Pancreas (tissue), 10 donors: ENCODE results near the gene ME3. TPM values are rescaled to one million over a fixed set of nuclear protein-coding genes. Genes with fewer than 3 reads are reported as not detected.

Source experiments
- ATAC-seq, 4 donors: fragments of 200-7000 bp; cut with Tn5 transposase; one replicate each; pipeline versions ENCODE4 v1.8.0 to v1.9.1; 2020; ENCODE audit warnings: mild to moderate bottlenecking in 4 of 4, moderate library complexity in 4 of 4
- DNase-seq, 6 donors: peaks; one replicate each; pipeline ENCODE4 v3.0.0-alpha.2; 2020
- FAIRE-seq: peaks from 2 replicates; lab custom pipeline; 2012; peaks lifted over from hg19 to GRCh38; lab: Jason Lieb, UNC
- H3K27ac ChIP-seq, 4 donors: fragments of 200-600 bp; sonication (generic); 1 replicate in 3 of 4; 2 replicates in 1 of 4; pipeline versions ENCODE4 v1.5.0 to v1.8.0; 2020
- H3K27me3 ChIP-seq, 4 donors: fragments of 200-600 bp; one replicate each; pipeline ENCODE4 v1.8.0; 2021
- H3K36me3 ChIP-seq, 3 donors: fragments of 200-600 bp; sonication (generic) in 1 of 3; one replicate each; pipeline versions ENCODE4 v1.5.0 to v1.8.0; 2020 to 2021
- H3K4me1 ChIP-seq, 3 donors: fragments of 200-600 bp; one replicate each; pipeline ENCODE4 v1.8.0; 2021
- H3K4me3 ChIP-seq, 4 donors: fragments of 200-600 bp; sonication (generic) in 2 of 4; one replicate each; pipeline versions ENCODE4 v1.5.0 to v1.8.0; 2020 to 2021
- H3K9me3 ChIP-seq, 4 donors: fragments of 200-600 bp; one replicate each; pipeline ENCODE4 v1.8.0; 2021
- WGBS, 2 donors: extraction: QIAGEN DNeasy Blood & Tissue Kit; methylation state at CpG; one replicate each; pipeline ENCODE4 v1.1.7; 2013; 5-methylcytosine and 5-hydroxymethylcytosine counted together
- intact Hi-C, 3 donors: fragments of 100-400 bp; cut with DNase I; formaldehyde crosslinking; loops; one replicate each; pipeline versions ENCODE4 v1.11.1 to v1.14.2; 2022
- polyA plus RNA-seq, 2 donors: library from polyadenylated mRNA; stranded (reverse); fragments of 200-250 nt; gene quantifications; one replicate each; pipeline ENCODE4 v1.2.3, GENCODE V29; 2013
- total RNA-seq, 6 donors: library from RNA; stranded (reverse); fragmentation: NEBNext Ultra II Directional in 4 of 6; extraction: Animal tissue kit (Norgen Biotek cat#: 25700) in 4 of 6; gene quantifications; one replicate each; pipeline versions ENCODE4 v1.2.1 to v1.2.4, GENCODE V29; 2021 to 2023
- TF ChIP-seq, protein P1 (sequence below), 4 donors: fragments of 200-600 bp; sonication (generic) in 3 of 4; IDR thresholded peaks; one replicate each; pipeline versions ENCODE4 v1.5.0 to v1.8.0; 2021; ENCODE audit warnings: antibody characterized with exemption in 4 of 4
- donor health status: healthy with polysubstance abuse.
- donor health status: DM: no; HTN: no; CAD: no; lungs with moderate emphysema.
- donor health status: DM: no; HTN: no; CAD: no.
- donor health status: control.
- donor health status: control.
- donor health status: Bipolar disorder and iron deficiency.
- donor health status: DM: yes; HTN: yes; CAD: no.
- donor health status: DM: no; HTN: no; CAD: no.
- donor health status: DM: no; HTN: no; CAD: no.
- donor health status: DM: yes; HTN: yes; CAD: no.

Gene ME3
- total RNA-seq (10 to 100 TPM in 4 of 6 donors, 1 to 10 TPM in 2; 6.5 to 15.4 (median 11.3) TPM), polyA plus RNA-seq (10 to 100 TPM; 28.7 to 38.8 TPM)

DNA sequence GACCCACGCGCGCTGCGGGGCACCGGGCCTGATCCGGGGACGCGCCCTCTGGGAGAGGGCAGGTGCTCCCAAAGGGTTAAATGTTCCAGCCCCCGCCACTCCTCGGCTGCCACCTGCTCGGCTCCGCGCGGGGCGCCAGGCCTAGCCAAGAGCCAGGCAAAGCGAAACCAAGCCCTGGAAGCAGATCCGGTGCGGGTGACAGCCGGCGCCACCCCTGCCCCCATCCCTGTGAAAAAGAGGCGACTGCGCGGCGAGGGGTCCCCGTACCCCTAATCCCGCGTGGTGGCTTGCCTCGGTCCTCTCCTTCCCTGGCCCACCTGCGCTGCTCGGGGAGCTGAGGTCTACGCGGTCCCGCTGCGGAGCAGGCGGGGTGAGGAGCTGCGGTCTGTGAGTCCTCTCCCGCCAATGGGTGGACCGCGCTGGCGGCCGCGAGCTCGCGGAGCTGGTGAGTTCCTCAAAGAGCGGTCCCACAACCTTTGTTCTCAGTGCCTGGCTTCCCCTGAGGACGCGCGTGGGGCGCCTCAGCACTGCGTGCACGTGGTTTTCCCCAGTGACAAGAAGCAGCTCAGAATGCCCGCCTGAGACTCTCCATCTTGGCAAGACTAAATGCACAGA, at the start of gene ME3:
Gene ME3, minus strand, starts transcription at position 610 of the 615 bp plus-strand sequence.
- peak within 1 kb of the TSS; percentile 66 to 89 (median 85) for H3K27ac ChIP-seq
- DNase-seq (peak; percentile 73 to 89 (median 78)), FAIRE-seq (no peak), ATAC-seq (peak; percentile 84 to 93 (median 90))
- H3K4me1 ChIP-seq = peaks cover 0 to 14% (median 6%) of the 10 kb centered on the region in 3 donors
- 0 to 1% methylated on average over 43 to 52 of the region's 52 CpGs for WGBS, 2 donors
- H3K36me3 ChIP-seq = no peaks in the 10 kb centered on the region
- intact Hi-C loops = loop anchor here in 1 of 3 donors (5.0 kb wide), 1 partner anchor 130 kb away; the partner anchor contains the start of gene PRSS23
- no peaks in the 10 kb centered on the region for H3K9me3 ChIP-seq
- H3K4me3 ChIP-seq = peak within 1 kb of the TSS; percentile 48 to 88 (median 73)
- no peaks in the 10 kb centered on the region for H3K27me3 ChIP-seq
- TF ChIP-seq, protein P1, sequence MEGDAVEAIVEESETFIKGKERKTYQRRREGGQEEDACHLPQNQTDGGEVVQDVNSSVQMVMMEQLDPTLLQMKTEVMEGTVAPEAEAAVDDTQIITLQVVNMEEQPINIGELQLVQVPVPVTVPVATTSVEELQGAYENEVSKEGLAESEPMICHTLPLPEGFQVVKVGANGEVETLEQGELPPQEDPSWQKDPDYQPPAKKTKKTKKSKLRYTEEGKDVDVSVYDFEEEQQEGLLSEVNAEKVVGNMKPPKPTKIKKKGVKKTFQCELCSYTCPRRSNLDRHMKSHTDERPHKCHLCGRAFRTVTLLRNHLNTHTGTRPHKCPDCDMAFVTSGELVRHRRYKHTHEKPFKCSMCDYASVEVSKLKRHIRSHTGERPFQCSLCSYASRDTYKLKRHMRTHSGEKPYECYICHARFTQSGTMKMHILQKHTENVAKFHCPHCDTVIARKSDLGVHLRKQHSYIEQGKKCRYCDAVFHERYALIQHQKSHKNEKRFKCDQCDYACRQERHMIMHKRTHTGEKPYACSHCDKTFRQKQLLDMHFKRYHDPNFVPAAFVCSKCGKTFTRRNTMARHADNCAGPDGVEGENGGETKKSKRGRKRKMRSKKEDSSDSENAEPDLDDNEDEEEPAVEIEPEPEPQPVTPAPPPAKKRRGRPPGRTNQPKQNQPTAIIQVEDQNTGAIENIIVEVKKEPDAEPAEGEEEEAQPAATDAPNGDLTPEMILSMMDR (IDR thresholded peaks at IDR 0.05) = no peak

GRCh38 chr11:86722006-86722405, 49.6 kb upstream of the ME3 start:
- H3K4me1 ChIP-seq = no peaks in the 10 kb centered on the region
- FAIRE-seq = no peak
- no peak overlapping the region for H3K27ac ChIP-seq
- 32 to 58% methylated on average over 1 of the region's 1 CpG for WGBS, 2 donors
- no peaks in the 10 kb centered on the region for H3K27me3 ChIP-seq
- no peak overlapping the region for H3K4me3 ChIP-seq
- TF ChIP-seq, protein P1 (IDR thresholded peaks at IDR 0.05) = no peak
- no peak for ATAC-seq
- no peaks in the 10 kb centered on the region for H3K36me3 ChIP-seq
- intact Hi-C loops = no loop called here
- DNase-seq = no peak
- no peaks in the 10 kb centered on the region for H3K9me3 ChIP-seq

GRCh38 chr11:86720546-86720945, 48.1 kb upstream of the ME3 start:
- intact Hi-C loops = no loop called here
- FAIRE-seq = no peak
- TF ChIP-seq, protein P1 (IDR thresholded peaks at IDR 0.05) = no peak
- Histone ChIP-seq H3K4me1 (no peaks in the 10 kb centered on the region), H3K27ac (no peak overlapping the region), H3K27me3 (no peaks in the 10 kb centered on the region), H3K9me3 (no peaks in the 10 kb centered on the region), H3K36me3 (no peaks in the 10 kb centered on the region), H3K4me3 (no peak overlapping the region)
- no peak for ATAC-seq
- DNase-seq = no peak
- WGBS, 2 donors = 50 to 57% methylated on average over 2 of the region's 2 CpGs

- WGBS, 2 donors = 23 to 24% methylated on average over 1 of the region's 1 CpG
- ATAC-seq = no peak
- no peak overlapping the region for H3K4me3 ChIP-seq
- no peaks in the 10 kb centered on the region for H3K9me3 ChIP-seq
- no peaks in the 10 kb centered on the region for H3K27me3 ChIP-seq
- TF ChIP-seq, protein P1 (IDR thresholded peaks at IDR 0.05) = no peak
- no peaks in the 10 kb centered on the region for H3K36me3 ChIP-seq
- intact Hi-C loops = no loop called here
- no peaks in the 10 kb centered on the region for H3K4me1 ChIP-seq
- FAIRE-seq = no peak
- no peak overlapping the region for H3K27ac ChIP-seq
- no peak for DNase-seq
These were observed 47.5 kb upstream of the ME3 start for GRCh38 chr11:86719781-86720463.

- intact Hi-C loops = no loop called here
- no peak overlapping the region for H3K27ac ChIP-seq
- H3K9me3 ChIP-seq = no peaks in the 10 kb centered on the region
- no peaks in the 10 kb centered on the region for H3K36me3 ChIP-seq
- 87 to 98% methylated on average over 1 of the region's 1 CpG for WGBS, 2 donors
- TF ChIP-seq, protein P1 (IDR thresholded peaks at IDR 0.05) = no peak
- H3K4me3 ChIP-seq = no peak overlapping the region
- no peaks in the 10 kb centered on the region for H3K4me1 ChIP-seq
- no peaks in the 10 kb centered on the region for H3K27me3 ChIP-seq
- FAIRE-seq = no peak
- ATAC-seq = no peak
- DNase-seq = no peak
These were observed 46.6 kb upstream of the ME3 start for GRCh38 chr11:86718999-86719398.
